ENCODE measurements around the gene CDC6. TPM values are rescaled to one million over a fixed set of nuclear protein-coding genes. Genes with fewer than 3 reads are reported as not detected.

Gene CDC6
- total RNA-seq, 4 donors from 2014 or later, result 0.16 to 2.2 (median 0.30) TPM

GRCh38 chr17:40313668-40314583 lies 26.2 kb downstream of the CDC6 start:
- no peak for TF ChIP-seq CTCF (IDR thresholded peaks at IDR 0.05; ENCODE audit: low read depth)

GRCh38 chr17:40314584-40314956 lies 26.9 kb downstream of the CDC6 start:
- TF ChIP-seq CTCF (IDR thresholded peaks at IDR 0.05; ENCODE audit: low read depth), result no peak

- no peak for TF ChIP-seq CTCF (IDR thresholded peaks at IDR 0.05; ENCODE audit: low read depth)
These were observed 27.5 kb downstream of the CDC6 start for GRCh38 chr17:40315206-40315605.

GRCh38 chr17:40315678-40316570 lies 28.2 kb downstream of the CDC6 start:
- no peak for TF ChIP-seq CTCF (IDR thresholded peaks at IDR 0.05; ENCODE audit: low read depth)

GRCh38 chr17:40316571-40317344 lies 29.1 kb downstream of the CDC6 start:
- no peak for TF ChIP-seq CTCF (IDR thresholded peaks at IDR 0.05; ENCODE audit: low read depth)

GRCh38 chr17:40317345-40317873 lies 29.7 kb downstream of the CDC6 start:
- TF ChIP-seq CTCF (IDR thresholded peaks at IDR 0.05; ENCODE audit: low read depth), result no peak
